ENCODE data around the gene PDE1C. TPM values are rescaled to one million over a fixed set of nuclear protein-coding genes. Genes with fewer than 3 reads are reported as not detected.
"Not testable (repeated sequence)": the region's sequence is repeated elsewhere in the genome, so short reads cannot be mapped to it uniquely, and the experiment has no call there.

PDE1C gene
- total RNA-seq, 1 experiment from 2014 or later, result not detected

GRCh38 chr7:32015133-32015532 is 55.1 kb downstream of the PDE1C start:
- ChIA-PET POLR2A (ENCODE audit: low non-redundant PET) (interaction anchor here (0.6 kb wide), 1 partner anchor 1083 kb away, joined by 7 read pairs; no protein-coding TSS in a partner anchor), CTCF (no interaction called here)
- no TSS peak for BruUV-seq (replicated peaks)
- Histone ChIP-seq H3K9me3 (ENCODE audit: low read depth, low read length, poor library complexity, severe bottlenecking) (no peaks in the 10 kb centered on the region), H3K4me3 (ENCODE audit: low read depth, low read length, poor library complexity, severe bottlenecking) (no peak overlapping the region), H3K36me3 (ENCODE audit: insufficient read depth, low read length, poor library complexity, severe bottlenecking) (no peaks in the 10 kb centered on the region), H3K27ac (ENCODE audit: low read depth, low read length, poor library complexity, severe bottlenecking) (no peak overlapping the region), H3K4me1 (ENCODE audit: insufficient read depth, low read length, poor library complexity, severe bottlenecking) (no peaks in the 10 kb centered on the region), H3K27me3 (replicated peaks; ENCODE audit: insufficient read depth, low read depth, low read length, poor library complexity) (no peaks in the 10 kb centered on the region)
- TF ChIP-seq EZH2 (IDR thresholded peaks at IDR 0.05; ENCODE audit: borderline replicate concordance, low read depth, low read length, poor library complexity, severe bottlenecking) (no peak), CTCF (conservative IDR thresholded peaks at IDR 0.05; ENCODE audit: low read depth, low read length) (no peak)
- intact Hi-C loops (cut with micrococcal nuclease; ENCODE audit: unreplicated experiment), result no loop called here
- DNase-seq (ENCODE audit: low spot score), result peak; percentile 21

GRCh38 chr7:32013471-32013870 is 56.7 kb downstream of the PDE1C start:
- H3K4me1 ChIP-seq (ENCODE audit: insufficient read depth, low read length, poor library complexity, severe bottlenecking); H3K9me3 ChIP-seq (ENCODE audit: low read depth, low read length, poor library complexity, severe bottlenecking); H3K4me3 ChIP-seq (ENCODE audit: low read depth, low read length, poor library complexity, severe bottlenecking); H3K27me3 ChIP-seq (replicated peaks; ENCODE audit: insufficient read depth, low read depth, low read length, poor library complexity); DNase-seq (ENCODE audit: low spot score); CTCF ChIA-PET; H3K36me3 ChIP-seq (ENCODE audit: insufficient read depth, low read length, poor library complexity, severe bottlenecking); intact Hi-C loops (cut with micrococcal nuclease; ENCODE audit: unreplicated experiment); POLR2A ChIA-PET (ENCODE audit: low non-redundant PET); BruUV-seq (replicated peaks); H3K27ac ChIP-seq (ENCODE audit: low read depth, low read length, poor library complexity, severe bottlenecking): not testable (repeated sequence)

GRCh38 chr7:32005577-32005976 is 64.6 kb downstream of the PDE1C start:
- POLR2A ChIA-PET (ENCODE audit: low non-redundant PET), result no interaction called here
- Histone ChIP-seq H3K4me3 (ENCODE audit: low read depth, low read length, poor library complexity, severe bottlenecking) (no peak overlapping the region), H3K27me3 (replicated peaks; ENCODE audit: insufficient read depth, low read depth, low read length, poor library complexity) (no peaks in the 10 kb centered on the region), H3K36me3 (ENCODE audit: insufficient read depth, low read length, poor library complexity, severe bottlenecking) (no peaks in the 10 kb centered on the region), H3K4me1 (ENCODE audit: insufficient read depth, low read length, poor library complexity, severe bottlenecking) (no peaks in the 10 kb centered on the region), H3K27ac (ENCODE audit: low read depth, low read length, poor library complexity, severe bottlenecking) (no peak overlapping the region), H3K9me3 (ENCODE audit: low read depth, low read length, poor library complexity, severe bottlenecking) (peaks cover 5% of the 10 kb centered on the region)
- no peak for TF ChIP-seq CTCF (conservative IDR thresholded peaks at IDR 0.05; ENCODE audit: low read depth, low read length)
- TF ChIP-seq EZH2 (IDR thresholded peaks at IDR 0.05; ENCODE audit: borderline replicate concordance, low read depth, low read length, poor library complexity, severe bottlenecking), result no peak
- CTCF ChIA-PET, result no interaction called here
- no TSS peak for BruUV-seq (replicated peaks)
- no peak for DNase-seq (ENCODE audit: low spot score)
- intact Hi-C loops (cut with micrococcal nuclease; ENCODE audit: unreplicated experiment), result no loop called here

- no peak overlapping the region for H3K4me3 ChIP-seq (ENCODE audit: low read depth, low read length, poor library complexity, severe bottlenecking)
- H3K4me1 ChIP-seq (ENCODE audit: insufficient read depth, low read length, poor library complexity, severe bottlenecking), result no peaks in the 10 kb centered on the region
- intact Hi-C loops (cut with micrococcal nuclease; ENCODE audit: unreplicated experiment), result no loop called here
- H3K9me3 ChIP-seq (ENCODE audit: low read depth, low read length, poor library complexity, severe bottlenecking), result peaks cover 5% of the 10 kb centered on the region
- no peak overlapping the region for H3K27ac ChIP-seq (ENCODE audit: low read depth, low read length, poor library complexity, severe bottlenecking)
- ChIA-PET CTCF (no interaction called here), POLR2A (ENCODE audit: low non-redundant PET) (no interaction called here)
- no peaks in the 10 kb centered on the region for H3K27me3 ChIP-seq (replicated peaks; ENCODE audit: insufficient read depth, low read depth, low read length, poor library complexity)
- H3K36me3 ChIP-seq (ENCODE audit: insufficient read depth, low read length, poor library complexity, severe bottlenecking), result no peaks in the 10 kb centered on the region
- TF ChIP-seq CTCF (conservative IDR thresholded peaks at IDR 0.05; ENCODE audit: low read depth, low read length) (no peak), EZH2 (IDR thresholded peaks at IDR 0.05; ENCODE audit: borderline replicate concordance, low read depth, low read length, poor library complexity, severe bottlenecking) (no peak)
- no TSS peak for BruUV-seq (replicated peaks)
- no peak for DNase-seq (ENCODE audit: low spot score)
These were observed 68.3 kb downstream of the PDE1C start for GRCh38 chr7:32001948-32002347.

Measured in A673 (cell line).